ENCODE results near the gene INO80E. TPM values are rescaled to one million over a fixed set of nuclear protein-coding genes. Genes with fewer than 3 reads are reported as not detected.
A peak's percentile ranks its signal among the peaks of the same experiment; 100 is the strongest.

INO80E gene
- polyA plus RNA-seq, 5 donors = 45.5 to 70.9 (median 48.1) TPM

DNA sequence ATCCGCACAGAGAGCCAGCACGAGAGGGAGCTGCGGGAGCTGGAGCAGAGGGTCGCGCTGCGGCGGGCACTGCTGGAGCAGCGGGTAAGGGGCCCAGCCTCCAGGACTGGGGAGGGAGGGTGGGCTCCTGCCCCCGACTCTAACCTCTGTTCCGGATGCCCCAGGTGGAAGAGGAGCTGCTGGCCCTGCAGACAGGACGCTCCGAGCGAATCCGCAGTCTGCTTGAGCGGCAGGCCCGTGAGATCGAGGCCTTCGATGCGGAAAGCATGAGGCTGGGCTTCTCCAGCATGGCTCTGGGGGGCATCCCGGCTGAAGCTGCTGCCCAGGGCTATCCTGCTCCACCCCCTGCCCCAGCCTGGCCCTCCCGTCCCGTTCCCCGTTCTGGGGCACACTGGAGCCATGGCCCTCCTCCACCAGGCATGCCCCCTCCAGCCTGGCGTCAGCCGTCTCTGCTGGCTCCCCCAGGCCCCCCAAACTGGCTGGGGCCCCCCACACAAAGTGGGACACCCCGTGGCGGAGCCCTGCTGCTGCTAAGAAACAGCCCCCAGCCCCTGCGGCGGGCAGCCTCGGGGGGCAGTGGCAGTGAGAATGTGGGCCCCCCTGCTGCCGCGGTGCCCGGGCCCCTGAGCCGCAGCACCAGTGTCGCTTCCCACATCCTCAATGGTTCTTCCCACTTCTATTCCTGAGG lies 5.0 kb upstream of the INO80E start:
- no peak for DNase-seq

DNA sequence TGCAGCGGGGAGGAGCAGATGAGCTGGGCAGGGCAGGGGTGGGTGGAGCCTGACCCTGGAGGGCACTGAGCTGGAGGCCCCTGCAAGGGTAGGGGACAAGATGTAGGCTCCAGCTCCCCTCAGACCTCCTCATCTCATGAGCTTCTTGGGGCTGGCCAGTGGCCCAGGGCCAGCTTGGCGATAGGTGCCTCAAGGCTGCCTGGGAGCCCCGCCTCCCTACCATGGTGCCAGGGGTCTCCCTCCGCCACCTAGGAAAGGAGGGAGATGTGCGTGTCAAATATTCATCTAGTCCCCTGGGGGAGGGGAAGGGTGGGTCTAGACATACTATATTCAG lies 4.5 kb upstream of the INO80E start:
- no peak for DNase-seq

- DNase-seq = no peak
These were observed 3.6 kb upstream of the INO80E start for GRCh38 chr16:29992344-29992967.

GRCh38 chr16:29993191-29993902 lies 2.7 kb upstream of the INO80E start:
- no peak for DNase-seq

DNA sequence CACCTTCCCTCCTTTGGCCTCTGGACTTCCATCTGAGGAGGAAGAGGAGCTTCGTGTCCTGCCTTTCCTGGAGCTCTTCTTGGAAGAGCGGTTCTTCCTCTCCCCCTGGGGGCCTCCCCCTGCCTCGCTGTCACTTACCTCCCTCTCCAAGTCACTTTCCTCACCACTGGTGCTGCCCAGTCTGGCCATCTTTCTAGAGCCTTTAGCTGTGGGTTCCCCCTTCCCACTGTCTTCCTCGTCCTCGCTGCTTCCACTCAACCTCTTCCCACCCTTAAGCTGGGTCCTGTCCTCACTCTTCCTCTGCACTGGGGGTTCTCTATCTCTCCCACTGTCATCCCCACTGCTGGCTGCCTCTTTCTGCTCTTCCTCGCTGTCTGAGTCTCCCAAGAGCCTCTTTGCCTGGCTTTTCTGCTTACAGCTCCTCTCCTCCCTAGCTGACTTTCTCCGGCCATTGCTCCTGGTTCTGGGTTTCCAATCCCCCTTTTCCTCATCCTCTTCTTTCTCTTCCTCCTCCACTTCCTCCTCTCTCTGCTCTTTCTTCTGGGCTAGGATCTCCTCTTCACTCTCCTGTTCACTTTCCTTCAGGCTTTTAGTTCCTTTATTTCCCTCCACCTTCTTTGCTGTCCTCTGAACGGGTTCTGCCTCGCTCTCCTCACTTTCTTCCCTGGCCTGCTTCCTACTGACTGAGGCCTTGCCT lies 2.0 kb upstream of the INO80E start:
- no peak for DNase-seq

GRCh38 chr16:29994600-29995323 lies 1.3 kb upstream of the INO80E start:
- DNase-seq = no peak

GRCh38 chr16:29995324-29995910 lies 624 bp upstream of the INO80E start, which contains the start of gene HIRIP3:
Gene HIRIP3, minus strand, starts transcription at chr16:29995617. Its CDS starts 12 bp downstream, at chr16:29995605.
- peak; percentile 81 to 82 for DNase-seq

DNA sequence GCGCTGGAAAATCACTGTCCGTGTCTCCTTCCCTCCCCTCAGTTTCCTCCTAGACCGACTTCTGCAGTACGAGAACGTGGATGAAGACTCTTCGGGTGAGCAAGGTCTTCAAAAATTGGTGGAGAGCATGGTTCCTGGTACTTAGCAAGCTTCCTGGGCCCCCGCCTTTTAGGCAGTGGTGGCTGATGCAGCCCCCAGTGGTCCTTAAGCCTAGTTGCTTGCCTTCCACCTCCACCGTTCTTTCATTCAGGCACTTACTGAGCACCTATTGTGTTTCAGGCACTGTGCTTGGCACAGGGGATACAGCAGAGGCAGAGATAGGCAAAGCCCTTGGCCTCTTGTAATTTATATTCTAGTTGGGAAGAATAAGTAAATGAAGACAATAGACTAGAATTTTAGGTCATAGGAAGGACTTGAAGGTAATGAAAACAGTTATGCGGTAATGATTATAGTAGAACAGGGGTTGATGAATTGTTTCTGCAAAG lies 767 bp downstream of the INO80E start:
- no peak for DNase-seq

DNA sequence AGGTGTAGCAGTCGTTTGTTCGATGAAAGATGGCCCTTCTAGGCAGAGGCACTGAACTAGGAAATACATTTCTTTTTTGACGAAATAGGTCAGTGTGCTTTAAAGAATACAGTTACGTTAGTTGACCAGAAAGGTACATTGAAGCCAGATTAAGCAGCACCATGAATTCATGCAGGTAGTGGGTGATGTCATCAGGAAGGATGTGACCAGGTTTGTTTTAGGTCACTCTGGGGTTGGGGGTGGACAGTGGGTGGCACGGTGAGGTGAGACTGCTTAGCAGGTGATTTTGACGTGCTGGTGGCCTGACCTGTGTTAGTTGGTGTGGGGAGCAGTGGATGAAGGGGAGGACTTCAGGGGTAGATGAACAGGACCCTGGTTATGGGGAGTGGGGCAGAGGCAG lies 3.6 kb downstream of the INO80E start:
- DNase-seq = no peak

- no peak for DNase-seq
These were observed 4.9 kb downstream of the INO80E start for GRCh38 chr16:30000735-30001631.

- no peak for DNase-seq
These were observed 6.7 kb downstream of the INO80E start for GRCh38 chr16:30002614-30003346.

DNA sequence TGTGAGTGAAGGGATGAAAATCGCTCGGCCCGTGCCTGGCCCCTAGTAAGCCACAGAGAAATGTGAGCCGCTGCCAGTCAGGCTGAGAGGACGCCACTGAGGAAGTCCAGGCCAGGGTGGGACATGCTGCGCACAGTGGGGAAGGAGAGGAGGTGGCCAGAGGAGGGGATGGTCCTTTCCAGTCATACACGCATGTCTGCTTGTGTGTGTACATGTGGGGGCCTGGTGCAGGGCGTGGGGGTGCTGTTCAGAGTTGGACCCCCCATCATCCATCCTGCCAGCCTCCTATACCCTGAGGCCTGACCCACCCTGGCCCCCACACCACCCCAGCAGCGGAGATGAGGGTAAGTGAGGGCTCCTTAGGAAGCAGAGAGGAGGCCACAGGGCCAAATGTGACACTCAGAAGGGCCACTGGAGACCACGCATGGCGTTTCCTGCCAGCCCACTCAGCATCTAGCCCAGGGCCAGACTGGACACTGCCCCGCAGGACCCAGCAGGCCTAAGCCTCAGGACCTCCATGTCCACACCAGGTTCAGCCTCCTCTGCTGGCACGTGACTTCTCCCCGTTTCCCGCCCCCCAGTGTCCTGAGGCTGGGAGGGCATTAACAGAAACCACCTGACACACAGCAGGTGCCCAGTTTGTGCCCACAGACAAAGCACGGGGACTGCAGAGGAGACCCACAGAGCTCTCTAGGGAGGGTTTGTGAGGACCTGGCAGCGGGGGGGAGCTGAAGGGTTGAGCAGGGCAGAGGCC lies 7.8 kb downstream of the INO80E start:
- no peak for DNase-seq

- no peak for DNase-seq
These were observed 8.4 kb downstream of the INO80E start for GRCh38 chr16:30004424-30004776.

DNA sequence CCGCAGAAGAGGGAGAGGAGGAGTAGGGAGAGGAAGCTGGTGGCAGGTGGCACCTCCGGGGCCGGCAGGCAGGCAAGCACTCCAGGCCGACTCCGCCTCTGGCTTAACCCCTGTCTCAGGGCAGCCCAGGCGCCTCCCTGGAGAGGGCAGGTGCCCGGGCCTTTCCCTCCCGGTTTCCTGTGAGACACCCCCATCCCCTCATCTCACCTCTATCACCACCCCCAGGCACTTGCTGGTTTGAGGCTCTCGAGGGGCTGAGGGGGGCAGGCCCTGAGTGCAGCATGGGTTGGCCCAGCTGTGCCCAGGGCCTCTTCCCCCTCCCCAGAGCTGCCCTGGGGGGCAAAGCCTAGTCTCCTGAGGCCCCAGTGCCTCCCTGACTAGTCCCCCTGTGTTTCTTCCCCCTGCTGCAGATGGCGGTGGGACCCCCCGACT lies 8.8 kb downstream of the INO80E start:
- no peak for DNase-seq

- DNase-seq = no peak
These were observed 9.5 kb downstream of the INO80E start for GRCh38 chr16:30005341-30006094.

GRCh38 chr16:30006095-30006473 lies 10.0 kb downstream of the INO80E start:
- DNase-seq = no peak

DNA sequence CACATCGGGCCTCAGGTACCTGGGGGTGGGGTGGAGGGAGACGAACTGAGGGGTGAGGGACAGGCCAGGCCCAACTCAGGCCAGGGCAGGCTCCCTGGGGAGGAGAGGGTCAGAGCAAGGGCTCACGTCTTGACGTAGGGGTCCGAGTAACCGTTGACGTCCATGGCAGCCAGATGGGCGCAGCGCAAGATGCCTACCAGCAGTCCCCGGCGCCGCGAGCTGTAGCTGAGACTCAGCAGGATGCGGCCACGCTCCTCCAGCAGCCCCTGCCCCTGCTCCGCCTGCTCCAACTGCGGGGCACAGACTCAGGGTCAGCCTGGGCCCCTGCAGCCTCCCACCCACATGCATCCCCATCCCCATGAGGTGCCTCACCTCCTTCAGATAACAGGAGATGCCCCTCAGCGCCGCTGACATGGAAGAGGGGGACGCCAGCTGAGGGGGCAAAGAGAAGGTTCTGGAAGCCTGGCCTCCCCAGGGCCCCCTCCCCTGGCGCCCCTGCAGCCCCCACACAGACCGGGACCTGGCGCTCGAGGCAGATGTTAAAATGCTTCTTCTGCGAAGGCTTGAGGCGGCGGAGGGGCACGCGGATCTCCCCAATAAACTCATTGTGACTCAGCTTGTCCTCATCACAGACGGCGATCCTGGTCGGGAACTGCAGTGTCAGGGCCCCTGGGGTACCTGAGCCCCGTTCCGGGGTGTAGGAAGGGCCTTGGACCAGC lies 10.8 kb downstream of the INO80E start:
- DNase-seq = no peak

Data from right lung (tissue), 5 donors.